ENCODE results near the gene RBSN.

RBSN gene

DNA sequence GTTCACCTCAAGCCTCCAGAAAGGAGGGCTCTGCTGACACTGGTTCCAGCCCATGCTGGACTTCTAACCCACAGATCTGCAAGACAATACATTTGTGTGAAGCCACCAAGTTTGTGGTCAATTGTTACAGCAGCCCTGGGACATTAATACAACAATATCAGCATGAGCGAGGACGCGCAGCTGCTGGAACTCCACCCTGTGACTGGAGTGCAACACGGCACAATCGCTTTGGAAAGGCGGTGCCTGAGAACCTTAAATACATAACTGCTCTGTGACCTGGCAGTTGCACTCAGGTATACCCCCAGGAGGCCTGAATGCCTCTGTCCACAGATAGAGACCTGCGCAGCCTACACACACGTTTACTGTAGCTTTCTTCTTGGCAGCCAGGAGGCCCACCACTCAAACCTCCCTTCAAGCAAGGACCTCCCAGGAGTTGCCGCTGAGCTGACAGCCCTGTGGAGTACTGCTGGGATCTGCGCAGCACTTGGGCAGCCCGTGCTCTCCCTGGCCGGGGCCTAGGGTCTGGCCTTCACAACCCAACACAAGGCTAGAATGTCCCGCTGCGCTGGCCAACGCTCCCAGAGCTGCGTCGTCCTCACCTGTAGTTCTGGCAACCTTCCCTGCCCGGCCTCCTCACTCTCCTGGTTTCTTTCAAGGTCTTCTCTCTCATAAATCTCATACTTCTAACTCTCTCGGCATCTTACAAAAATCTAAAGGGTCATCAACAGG is 42.1 kb downstream of the RBSN start:
- DNase-seq: no peak

- no peak for DNase-seq
Measured at GRCh38 chr3:15055019-15055557, 43.9 kb downstream of the RBSN start.

DNA sequence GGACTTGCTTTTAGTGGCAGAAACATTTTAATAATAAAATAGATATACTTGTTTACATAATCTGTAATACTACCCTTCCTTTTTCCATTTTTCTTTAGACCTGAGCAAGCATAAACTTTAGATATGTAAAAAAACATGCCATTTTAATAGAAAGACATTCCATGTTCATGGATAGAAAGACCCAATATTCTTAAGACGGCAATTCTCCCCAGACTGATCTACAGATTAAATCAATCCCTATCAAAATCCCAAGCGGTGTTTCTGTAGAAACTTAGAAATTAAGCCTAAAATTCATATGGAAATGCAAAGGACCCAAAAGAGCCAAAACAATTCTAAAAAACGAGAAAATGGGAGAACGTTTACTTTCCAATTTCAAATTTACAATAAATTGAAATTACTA is 45.4 kb downstream of the RBSN start:
- DNase-seq: no peak

DNA sequence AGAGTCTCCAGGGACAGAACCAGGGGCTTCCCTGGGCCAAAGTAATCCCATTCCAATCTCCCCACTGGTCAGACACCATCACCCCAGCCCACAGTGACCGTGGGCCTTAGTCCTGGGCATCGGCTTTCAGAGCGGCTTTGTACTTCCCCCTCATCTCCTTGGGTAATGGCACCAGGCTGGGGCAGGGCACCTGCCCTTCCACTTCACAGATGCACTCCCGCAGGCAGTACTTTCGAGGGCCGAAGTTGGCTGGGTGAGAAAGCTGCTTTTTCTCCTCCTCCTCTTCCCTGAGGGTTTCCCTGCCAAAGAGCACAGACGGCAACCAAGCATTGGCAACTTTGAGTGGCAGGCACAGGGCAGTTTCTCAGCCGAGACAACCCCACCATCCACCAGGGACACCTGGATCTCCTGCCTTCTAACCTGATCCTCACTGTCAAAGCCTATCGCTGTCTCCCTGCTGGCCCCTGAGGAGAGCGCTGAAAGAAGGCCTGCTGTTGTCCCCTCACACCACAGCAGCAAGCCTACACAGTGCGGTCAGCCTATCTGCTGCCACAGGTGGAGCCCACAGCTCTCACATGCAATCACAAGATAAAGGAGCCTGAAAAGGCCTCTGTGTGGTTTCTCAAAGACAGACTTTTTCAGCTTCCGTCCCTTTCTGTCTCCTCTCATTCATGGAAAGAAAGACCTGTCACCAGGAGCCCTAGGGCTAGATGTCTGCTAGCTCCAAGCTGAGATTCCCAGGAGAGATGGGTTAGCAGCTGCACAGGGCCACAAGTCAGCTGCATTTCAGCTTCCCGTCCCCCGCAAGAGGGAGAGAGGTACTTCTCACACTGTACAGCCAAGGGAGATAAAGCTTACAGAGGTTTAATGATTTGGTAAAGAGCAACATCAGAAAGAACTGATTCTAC is 46.4 kb downstream of the RBSN start:
- no peak for DNase-seq

DNA sequence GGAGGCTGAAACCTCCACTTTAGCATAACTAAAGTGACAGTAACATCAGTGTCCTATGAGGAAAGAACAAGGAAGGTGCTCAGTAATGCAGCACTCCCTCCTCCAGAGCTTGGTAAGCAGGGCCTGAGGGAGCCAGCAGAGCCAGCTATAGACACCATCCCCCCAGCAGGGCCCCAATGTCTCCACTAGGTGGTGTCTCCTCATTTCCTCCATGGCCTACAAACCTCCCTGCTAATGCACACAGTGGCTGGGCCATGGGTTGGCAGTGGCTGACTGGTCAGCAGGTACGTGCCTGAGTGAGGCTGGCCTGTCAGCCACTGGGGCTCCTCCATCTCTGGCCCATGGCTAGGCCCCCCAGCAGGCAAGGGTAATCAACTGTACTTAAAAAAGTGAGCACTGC is 47.4 kb downstream of the RBSN start:
- peak; percentile 42 for DNase-seq

DNA sequence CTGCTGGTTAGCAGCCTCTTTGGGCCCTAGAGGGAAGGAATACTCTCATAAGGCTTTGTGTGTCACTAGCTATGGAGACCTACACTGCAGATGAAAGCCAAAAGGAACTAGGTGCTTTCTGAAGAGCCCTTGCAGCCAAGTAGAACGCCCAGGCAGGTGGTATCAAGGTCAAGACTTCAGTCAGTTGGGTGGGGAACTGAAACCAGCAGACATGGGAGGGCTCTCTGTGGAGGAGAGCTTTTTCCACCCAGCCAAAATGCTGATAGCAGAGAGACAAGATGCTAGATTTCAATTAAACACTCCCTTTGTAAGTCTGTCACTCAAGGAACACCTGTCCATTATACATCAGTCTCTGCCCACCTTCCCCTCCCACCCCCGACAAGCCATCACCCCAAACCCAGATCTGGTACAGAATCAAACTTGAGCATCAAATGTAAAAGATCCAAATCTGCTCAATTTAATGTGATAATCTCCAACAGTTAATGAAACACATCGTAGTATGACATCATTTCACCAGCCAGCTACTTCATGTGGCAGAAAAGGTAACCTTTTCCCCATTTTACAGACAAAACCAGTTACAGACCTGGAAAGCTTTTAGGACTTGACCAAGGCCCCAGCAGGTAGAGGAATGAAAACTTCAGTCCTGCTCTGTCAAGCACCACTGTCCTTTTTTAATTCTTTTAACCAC is 48.4 kb downstream of the RBSN start:
- no peak for DNase-seq

DNA sequence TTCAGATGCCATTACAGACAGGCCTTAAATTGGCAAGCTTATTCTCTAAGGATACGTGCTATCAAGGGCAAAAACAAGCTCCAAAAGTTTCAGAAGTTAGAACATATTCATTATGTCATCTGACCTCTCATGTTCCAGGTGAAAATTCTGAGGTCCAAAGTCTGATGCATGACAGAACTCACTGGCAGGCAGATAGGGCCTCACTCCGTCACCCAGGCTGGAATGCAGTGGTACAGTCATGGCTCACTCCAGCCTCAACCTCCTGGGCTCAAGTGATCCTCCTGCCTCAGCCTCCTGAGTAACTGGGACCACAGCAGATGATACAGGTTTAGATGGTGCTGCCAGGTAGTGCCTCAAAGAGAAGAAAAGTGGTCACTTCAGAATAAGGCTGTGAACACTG is 49.4 kb downstream of the RBSN start:
- DNase-seq: no peak

- no peak for DNase-seq
Measured at GRCh38 chr3:15045667-15046066, 53.3 kb downstream of the RBSN start.

DNA sequence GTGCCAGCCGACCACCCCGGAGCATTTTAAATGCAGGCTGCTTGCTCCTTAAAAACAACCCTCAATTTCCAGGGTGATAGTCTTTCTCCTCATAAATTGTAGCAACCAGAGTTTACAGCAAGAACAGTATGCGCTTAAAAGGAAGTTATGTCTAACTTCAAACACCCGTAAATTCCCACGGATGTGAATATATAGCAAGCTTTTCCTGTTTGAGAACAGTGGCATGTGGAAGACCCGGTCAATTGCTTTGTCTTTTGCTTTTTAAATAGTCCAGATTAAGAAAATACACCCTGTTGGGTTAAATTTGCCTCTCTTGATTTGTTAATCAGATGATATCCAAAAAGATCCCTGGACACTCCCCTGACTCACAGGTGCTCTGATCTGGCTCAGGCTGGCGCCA is 54.6 kb downstream of the RBSN start:
- no peak for DNase-seq

DNA sequence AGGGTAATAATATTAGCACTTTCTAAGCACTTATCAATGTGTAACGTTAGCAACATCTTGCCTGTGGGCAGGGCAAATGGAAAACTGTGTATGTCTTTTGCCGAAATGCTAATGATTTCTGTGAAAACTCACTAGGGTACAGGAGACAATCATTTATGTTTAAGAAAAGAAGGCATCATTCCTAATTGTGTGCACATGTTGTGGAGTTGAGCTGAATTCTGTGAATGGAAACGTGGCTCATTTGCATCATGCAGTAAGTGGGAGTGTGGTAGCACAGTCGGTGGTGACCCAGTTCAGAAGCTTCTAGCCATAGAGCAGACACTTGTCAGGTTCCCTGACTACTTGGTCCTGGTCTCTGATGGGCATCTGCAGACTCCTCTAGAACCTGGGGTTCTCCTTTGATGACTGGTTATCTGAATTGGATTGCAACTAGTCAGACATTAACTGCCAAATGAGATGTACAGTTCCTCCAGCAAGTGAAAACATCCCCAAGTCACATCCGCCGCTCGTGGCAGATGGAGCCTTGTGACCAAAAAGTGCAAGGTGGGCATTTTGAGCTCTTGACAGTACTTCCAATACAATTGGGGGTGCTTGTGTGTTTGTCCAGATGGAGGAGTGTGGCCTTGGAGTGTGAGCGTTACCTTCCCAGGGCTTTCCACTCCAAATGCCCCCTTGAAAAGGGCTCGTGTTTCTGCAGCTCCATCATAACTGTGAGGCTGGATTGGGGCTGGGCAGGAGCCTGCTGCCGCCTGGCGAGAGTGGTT is 55.4 kb downstream of the RBSN start:
- no peak for DNase-seq

DNA sequence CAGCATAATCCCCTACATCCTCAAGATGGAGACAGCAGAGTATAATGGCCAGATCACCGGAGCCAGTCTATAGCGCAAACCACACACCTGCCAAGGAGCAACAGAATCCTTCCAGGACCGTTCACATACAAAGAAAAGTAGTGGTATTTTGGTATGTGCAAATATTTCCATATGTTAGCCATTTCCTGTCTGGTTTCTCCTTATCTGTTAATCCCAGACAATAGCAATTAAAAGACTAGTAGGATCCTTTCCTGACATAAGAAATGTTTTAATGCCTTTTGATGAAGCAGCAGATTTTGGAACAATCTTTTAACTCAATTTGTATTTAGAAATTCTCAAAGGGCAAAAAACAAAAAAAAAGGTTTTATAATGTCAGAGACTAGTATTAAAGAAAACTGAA is 56.0 kb downstream of the RBSN start:
- no peak for DNase-seq

DNA sequence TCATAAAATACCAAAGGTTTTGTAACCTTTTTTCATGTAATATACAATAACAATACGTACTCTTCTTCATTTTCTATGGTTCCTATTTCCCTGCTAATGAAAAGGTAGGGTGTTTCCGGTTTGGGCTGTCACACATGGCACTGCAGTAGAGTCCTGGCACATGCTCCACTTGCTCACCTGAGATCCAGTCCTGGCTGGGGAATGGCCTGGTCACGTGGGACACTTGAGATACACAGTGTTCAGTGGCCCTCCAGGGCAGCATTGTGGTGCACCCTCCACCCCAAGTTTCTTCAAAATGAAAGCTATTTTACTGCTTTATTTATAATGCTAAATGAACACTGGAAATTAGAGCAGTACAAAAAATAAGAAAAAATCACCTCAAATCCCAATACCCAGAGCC is 57.0 kb downstream of the RBSN start:
- no peak for DNase-seq

- DNase-seq: no peak
Measured at GRCh38 chr3:15040844-15041243, 58.1 kb downstream of the RBSN start.

- DNase-seq: no peak
Measured at GRCh38 chr3:15038306-15038705, 60.6 kb downstream of the RBSN start.

DNA sequence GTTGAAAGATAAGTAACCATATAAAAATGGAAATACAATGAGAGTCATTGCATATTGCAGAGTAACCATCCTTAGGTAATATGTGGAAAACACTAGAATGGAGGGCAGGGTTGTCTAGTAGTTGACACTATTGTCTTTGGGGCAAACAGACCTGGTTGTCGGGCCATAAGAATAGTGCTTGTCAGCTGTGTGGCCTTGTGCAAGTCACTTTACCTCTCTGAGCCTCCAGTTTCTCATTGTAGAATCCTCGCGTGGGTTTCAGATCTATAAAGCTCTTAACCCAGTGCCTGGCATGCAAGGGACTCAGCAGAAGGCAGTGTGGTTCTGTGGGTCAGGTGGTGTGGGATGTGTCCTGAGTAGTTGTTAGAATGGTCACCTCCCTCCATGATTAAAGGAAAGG is 65.8 kb downstream of the RBSN start:
- DNase-seq: no peak

DNA sequence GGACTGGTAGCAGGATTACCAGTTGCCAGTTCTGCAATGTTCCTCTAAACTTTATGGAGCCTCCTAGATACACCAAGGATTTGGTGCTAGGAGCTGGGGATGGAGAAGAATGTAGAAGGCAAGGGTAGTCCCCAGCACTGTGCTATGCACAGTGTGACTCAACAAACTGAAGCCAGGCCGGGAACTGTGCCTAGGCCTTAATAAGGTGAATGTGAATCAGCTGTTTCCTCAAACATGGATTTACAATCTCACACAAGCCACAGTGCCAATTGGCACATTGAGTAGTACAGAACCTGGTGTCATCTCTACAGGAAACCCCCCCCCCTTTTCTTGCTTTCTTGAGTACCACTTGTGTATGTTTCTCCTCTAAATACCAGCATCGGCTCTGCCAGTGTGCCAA is 66.3 kb downstream of the RBSN start:
- no peak for DNase-seq

DNA sequence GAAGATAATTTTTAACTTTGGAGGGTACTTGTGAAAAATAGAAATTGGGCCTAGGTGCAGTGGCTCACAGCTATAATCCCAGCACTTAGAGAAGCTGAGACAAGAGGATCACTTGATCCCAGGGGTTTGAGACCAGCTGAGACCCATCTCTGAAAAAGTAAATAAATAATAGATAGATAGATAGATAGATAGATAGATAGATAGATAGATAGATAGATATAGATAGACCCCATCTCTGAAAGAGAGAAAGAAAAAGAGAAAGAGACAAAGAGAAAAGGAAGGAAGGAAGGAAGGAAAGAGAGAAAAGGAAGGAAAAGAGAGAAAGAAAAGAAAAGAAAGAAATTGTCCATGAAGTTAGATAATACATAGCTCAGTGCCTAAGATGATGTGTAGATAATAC is 69.3 kb downstream of the RBSN start:
- DNase-seq: no peak

- DNase-seq: no peak
Measured at GRCh38 chr3:15023719-15024118, 75.2 kb downstream of the RBSN start.

- no peak for DNase-seq
Measured at GRCh38 chr3:15023249-15023648, 75.7 kb downstream of the RBSN start.

Measured in DMS53 (cell line).